ENCODE data around the gene UPK3B. TPM values are rescaled to one million over a fixed set of nuclear protein-coding genes. Genes with fewer than 3 reads are reported as not detected.

Gene UPK3B
- total and polyA plus RNA-seq, 10 donors: 0.21 to 4.4 (median 2.8) TPM

Small RNA genes within 50 kb of the gene (small RNA-seq; reads per million reads assigned to genes)
- 0 reads per million in 4 donors for gene RF00019

Other genes with a start within 250 kb of the UPK3B start
- gene HSPB1, start 207.9 kb upstream of the UPK3B start, total RNA-seq: 100 to 1,000 TPM in 5 of 7 donors, 10 to 100 TPM in 2; 56.5 to 227 (median 131) TPM
- gene HSPB1, start 207.9 kb upstream of the UPK3B start, polyA plus RNA-seq: 100 to 1,000 TPM in 2 of 3 donors, 10 to 100 TPM in 1; 70.1 to 216 (median 214) TPM
- 100 to 1,000 TPM in 1 of 7 donors, 10 to 100 TPM in 6; 60.6 to 108 (median 80.5) TPM for gene YWHAG, start 151.6 kb upstream of the UPK3B start, total RNA-seq
- gene YWHAG, start 151.6 kb upstream of the UPK3B start, polyA plus RNA-seq: 10 to 100 TPM; 19.7 to 35.6 (median 26.2) TPM
- gene SSC4D, start 100.9 kb upstream of the UPK3B start, total RNA-seq: 1 to 10 TPM in 2 of 7 donors, under 1 TPM in 5; 0.11 to 1.5 (median 0.43) TPM
- 1 to 10 TPM in 2 of 3 donors, under 1 TPM in 1; 0.68 to 1.2 (median 1.1) TPM for gene SSC4D, start 100.9 kb upstream of the UPK3B start, polyA plus RNA-seq
- 1 to 10 TPM; 1.3 to 7.5 (median 2.5) TPM for gene ZP3, start 85.6 kb upstream of the UPK3B start, total RNA-seq
- gene ZP3, start 85.6 kb upstream of the UPK3B start, polyA plus RNA-seq: 1 to 10 TPM; 3.3 to 5.0 (median 4.3) TPM
- gene DTX2, start 48.8 kb upstream of the UPK3B start, total RNA-seq: 10 to 100 TPM; 38.6 to 60.6 (median 44.5) TPM
- 10 to 100 TPM; 17.9 to 50.9 (median 36.2) TPM for gene DTX2, start 48.8 kb upstream of the UPK3B start, polyA plus RNA-seq
- gene SPDYE16, start 32.7 kb downstream of the UPK3B start, total RNA-seq: under 1 TPM in 4 of 7 donors, not detected in 3; 0.64 to 0.82 (median 0.75) TPM
- gene SPDYE16, start 32.7 kb downstream of the UPK3B start, polyA plus RNA-seq: under 1 TPM in 2 of 3 donors, not detected in 1; 0.06 to 0.13 TPM
- 10 to 100 TPM in 4 of 7 donors, 1 to 10 TPM in 3; 3.5 to 14.9 (median 10.1) TPM for gene POMZP3, start 116.7 kb downstream of the UPK3B start, total RNA-seq
- 10 to 100 TPM in 2 of 3 donors, 1 to 10 TPM in 1; 7.9 to 12.9 (median 11.4) TPM for gene POMZP3, start 116.7 kb downstream of the UPK3B start, polyA plus RNA-seq

Data from spleen (tissue), 11 donors.